ENCODE measurements around the gene NHEJ1. TPM values are rescaled to one million over a fixed set of nuclear protein-coding genes. Genes with fewer than 3 reads are reported as not detected.

Gene NHEJ1
- total and polyA plus RNA-seq, 9 of the 15 experiments (the other 6 are each of a cell fraction or from before 2014, with no cell fraction given) = 9.0 to 23.7 (median 13.9) TPM

DNA sequence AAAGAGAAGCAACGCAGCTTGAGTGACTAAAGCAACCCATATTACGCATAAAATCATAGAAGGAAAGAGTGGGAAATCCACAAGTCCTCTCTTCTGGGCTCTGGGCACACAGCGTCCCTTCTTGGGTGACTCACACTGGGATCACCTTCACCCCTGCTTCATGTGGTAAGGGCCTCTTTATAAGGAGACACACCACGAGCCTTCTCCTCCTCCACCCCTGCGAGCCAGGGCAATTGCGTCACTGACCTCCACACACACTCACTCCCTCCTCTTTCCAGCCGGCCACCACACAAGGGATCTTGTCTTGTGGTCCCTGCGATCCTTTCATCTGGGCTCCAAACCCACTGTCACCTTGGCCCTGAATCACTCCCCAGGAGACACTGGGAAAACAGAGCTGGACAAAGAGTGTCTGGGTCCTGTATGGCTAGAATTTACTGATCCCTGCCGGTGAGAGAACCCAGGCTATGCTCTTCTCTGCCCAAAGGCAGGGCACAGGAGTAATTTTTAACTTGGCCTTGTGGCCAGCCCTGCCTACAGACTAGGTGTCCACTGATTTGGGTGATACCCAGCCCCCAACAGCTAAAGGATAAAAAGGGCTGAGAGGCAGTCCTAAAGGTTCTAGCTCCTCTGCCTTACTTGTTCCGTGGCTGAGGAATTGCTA lies 35.3 kb downstream of the NHEJ1 start (continued):
- no peak for TF ChIP-seq SAFB2 (IDR thresholded peaks at IDR 0.05; ENCODE audit: borderline replicate concordance, low read depth, low read length, severe bottlenecking)
- no peak for TF ChIP-seq SMAD4 (CRISPR knock-in tag; conservative IDR thresholded peaks at IDR 0.05)
- 0 out of 2 replicates have a peak, but pooled peaks have one; percentile 46 for TF ChIP-seq CREB1 (IDR thresholded peaks at IDR 0.05)
- TF ChIP-seq CREB1 (CRISPR knock-in tag; IDR thresholded peaks at IDR 0.05) = no peak
- no peak for TF ChIP-seq HDAC2 (IDR thresholded peaks at IDR 0.05)
- peak; percentile 88 for TF ChIP-seq CEBPG (CRISPR knock-in tag; IDR thresholded peaks at IDR 0.05)
- TF ChIP-seq CEBPG (tag; conservative IDR thresholded peaks at IDR 0.05 in 1 of 2, IDR thresholded peaks at IDR 0.05 in 1 of 2) = peak; percentile 86 to 88
- no peak for TF ChIP-seq HMGN3 (IDR thresholded peaks at IDR 0.05; ENCODE audit: borderline replicate concordance, extremely low read depth, insufficient read length, low read depth, low read length)
- peak; percentile 68; the same call in 1 of the 2 replicates for TF ChIP-seq JUN (IDR thresholded peaks at IDR 0.05; ENCODE audit: borderline replicate concordance, low read depth, low read length)
- TF ChIP-seq JUN (CRISPR knock-in tag; IDR thresholded peaks at IDR 0.05; ENCODE audit: borderline replicate concordance) = no peak
- TF ChIP-seq, protein P1, sequence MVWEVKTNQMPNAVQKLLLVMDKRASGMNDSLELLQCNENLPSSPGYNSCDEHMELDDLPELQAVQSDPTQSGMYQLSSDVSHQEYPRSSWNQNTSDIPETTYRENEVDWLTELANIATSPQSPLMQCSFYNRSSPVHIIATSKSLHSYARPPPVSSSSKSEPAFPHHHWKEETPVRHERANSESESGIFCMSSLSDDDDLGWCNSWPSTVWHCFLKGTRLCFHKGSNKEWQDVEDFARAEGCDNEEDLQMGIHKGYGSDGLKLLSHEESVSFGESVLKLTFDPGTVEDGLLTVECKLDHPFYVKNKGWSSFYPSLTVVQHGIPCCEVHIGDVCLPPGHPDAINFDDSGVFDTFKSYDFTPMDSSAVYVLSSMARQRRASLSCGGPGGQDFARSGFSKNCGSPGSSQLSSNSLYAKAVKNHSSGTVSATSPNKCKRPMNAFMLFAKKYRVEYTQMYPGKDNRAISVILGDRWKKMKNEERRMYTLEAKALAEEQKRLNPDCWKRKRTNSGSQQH (CRISPR knock-in tag; IDR thresholded peaks at IDR 0.05) = no peak
- TF ChIP-seq SMARCE1 (IDR thresholded peaks at IDR 0.05) = peak; percentile 61; the same call in 1 of the 2 replicates
- no peak for TF ChIP-seq RNF2 (IDR thresholded peaks at IDR 0.05)
- no peak for TF ChIP-seq MCM7 (IDR thresholded peaks at IDR 0.05)
- TF ChIP-seq JUND (IDR thresholded peaks at IDR 0.05; ENCODE audit: borderline replicate concordance, low read depth, low read length) = peak; percentile 76
- peak; percentile 60; the same call in 2 of the 3 replicates for TF ChIP-seq JUND (tag; IDR thresholded peaks at IDR 0.05; ENCODE audit: borderline replicate concordance, low read depth, low read length)
- no peak for TF ChIP-seq ZNF57 (CRISPR knock-in tag; IDR thresholded peaks at IDR 0.05)
- TF ChIP-seq ESRRB (CRISPR knock-in tag; IDR thresholded peaks at IDR 0.05; ENCODE audit: borderline replicate concordance) = no peak
- peak; percentile 77 for TF ChIP-seq ATF7 (IDR thresholded peaks at IDR 0.05)
- TF ChIP-seq ZSCAN29 (IDR thresholded peaks at IDR 0.05) = no peak
- no peak for TF ChIP-seq RBM14 (IDR thresholded peaks at IDR 0.05; ENCODE audit: borderline replicate concordance, insufficient read depth, low read depth, low read length)
- TF ChIP-seq NRF1 (conservative IDR thresholded peaks at IDR 0.05 in 1 of 2, IDR thresholded peaks at IDR 0.05 in 1 of 2) = 0 out of 4 replicates have a peak, but pooled peaks of 1 of the 2 experiments have one; percentile 26
- no peak for TF ChIP-seq CBFA2T3 (IDR thresholded peaks at IDR 0.05)
- TF ChIP-seq NFATC3 (IDR thresholded peaks at IDR 0.05) = no peak
- TF ChIP-seq PHB (CRISPR knock-in tag; IDR thresholded peaks at IDR 0.05) = no peak
- no peak for TF ChIP-seq ARID2 (IDR thresholded peaks at IDR 0.05)
- no peak for TF ChIP-seq NFYB (IDR thresholded peaks at IDR 0.05; ENCODE audit: extremely low read depth, insufficient read length)
- TF ChIP-seq, protein P2, sequence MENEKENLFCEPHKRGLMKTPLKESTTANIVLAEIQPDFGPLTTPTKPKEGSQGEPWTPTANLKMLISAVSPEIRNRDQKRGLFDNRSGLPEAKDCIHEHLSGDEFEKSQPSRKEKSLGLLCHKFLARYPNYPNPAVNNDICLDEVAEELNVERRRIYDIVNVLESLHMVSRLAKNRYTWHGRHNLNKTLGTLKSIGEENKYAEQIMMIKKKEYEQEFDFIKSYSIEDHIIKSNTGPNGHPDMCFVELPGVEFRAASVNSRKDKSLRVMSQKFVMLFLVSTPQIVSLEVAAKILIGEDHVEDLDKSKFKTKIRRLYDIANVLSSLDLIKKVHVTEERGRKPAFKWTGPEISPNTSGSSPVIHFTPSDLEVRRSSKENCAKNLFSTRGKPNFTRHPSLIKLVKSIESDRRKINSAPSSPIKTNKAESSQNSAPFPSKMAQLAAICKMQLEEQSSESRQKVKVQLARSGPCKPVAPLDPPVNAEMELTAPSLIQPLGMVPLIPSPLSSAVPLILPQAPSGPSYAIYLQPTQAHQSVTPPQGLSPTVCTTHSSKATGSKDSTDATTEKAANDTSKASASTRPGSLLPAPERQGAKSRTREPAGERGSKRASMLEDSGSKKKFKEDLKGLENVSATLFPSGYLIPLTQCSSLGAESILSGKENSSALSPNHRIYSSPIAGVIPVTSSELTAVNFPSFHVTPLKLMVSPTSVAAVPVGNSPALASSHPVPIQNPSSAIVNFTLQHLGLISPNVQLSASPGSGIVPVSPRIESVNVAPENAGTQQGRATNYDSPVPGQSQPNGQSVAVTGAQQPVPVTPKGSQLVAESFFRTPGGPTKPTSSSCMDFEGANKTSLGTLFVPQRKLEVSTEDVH (IDR thresholded peaks at IDR 0.05; ENCODE audit: low read depth, partially characterized antibody) = no peak

All from K562 (cell line).